ENCODE data around the gene RAPGEF1.

RAPGEF1 gene

GRCh38 chr9:131606896-131607567 lies 132.8 kb downstream of the RAPGEF1 start:
- no peak for DNase-seq (ENCODE audit: low read depth in 2 of 2)

GRCh38 chr9:131605770-131606590 lies 133.9 kb downstream of the RAPGEF1 start:
- DNase-seq (ENCODE audit: low read depth in 2 of 2) = no peak

DNA sequence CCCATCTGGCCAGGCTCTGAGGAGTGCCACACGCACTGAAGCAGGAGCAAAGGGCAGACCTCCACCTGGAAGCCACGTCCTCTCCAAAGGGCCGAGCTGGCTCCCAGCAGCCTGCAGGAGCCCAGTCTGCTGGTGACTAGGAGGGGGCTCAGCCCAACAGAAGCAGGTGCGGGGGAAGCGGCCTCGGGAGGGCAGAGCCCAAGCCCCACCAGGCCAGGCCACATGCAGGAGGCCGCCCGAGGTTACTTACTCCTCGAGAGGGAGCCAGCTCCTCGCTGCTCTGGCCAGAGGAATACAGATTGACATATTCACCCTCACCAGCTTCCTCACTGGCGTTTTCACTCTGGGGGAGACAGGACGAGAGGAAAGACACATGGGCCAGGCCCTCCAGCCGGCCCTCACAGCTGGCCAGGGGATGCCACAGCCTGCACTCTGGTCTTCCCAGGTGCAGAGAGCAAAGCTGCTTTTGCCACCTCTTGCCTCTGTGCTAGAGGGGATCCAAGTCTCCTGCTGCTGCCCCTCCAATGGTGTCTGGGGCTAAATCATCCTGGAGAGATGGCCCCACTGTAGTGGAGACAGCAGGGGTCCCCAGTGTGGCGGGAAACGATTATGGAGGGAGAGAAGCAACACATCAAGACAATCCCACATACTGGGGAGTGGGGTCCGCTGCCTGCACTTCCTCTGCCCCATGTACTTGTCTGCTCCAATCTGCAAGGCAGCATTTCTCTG lies 136.0 kb downstream of the RAPGEF1 start:
- no peak for DNase-seq (ENCODE audit: low read depth in 2 of 2)

GRCh38 chr9:131603199-131603598 lies 136.7 kb downstream of the RAPGEF1 start:
- no peak for DNase-seq (ENCODE audit: low read depth in 2 of 2)

DNA sequence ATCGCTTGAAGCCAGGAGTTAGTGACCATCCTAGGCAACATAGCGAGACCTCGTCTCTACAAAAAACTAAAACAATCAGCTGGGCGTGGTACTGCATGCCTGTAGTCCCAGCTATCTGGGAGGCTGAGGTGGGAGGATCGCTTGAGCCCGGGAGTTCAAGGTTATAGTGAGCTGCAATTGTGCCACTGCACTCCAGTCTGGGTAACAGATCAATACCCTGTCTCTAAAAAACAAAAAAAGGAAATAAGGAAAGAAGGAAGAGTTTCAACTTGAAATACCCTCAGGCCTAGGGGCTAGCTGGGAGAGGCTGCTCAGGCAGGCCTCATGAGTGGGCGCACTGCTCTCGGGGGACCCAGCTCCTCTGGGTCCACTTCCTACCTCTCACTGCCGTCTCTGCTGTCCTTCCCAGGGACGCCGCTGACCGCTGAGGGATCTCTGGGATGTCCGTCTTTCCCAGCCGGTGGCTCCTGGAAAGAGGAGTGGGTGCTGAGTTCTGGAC lies 138.1 kb downstream of the RAPGEF1 start:
- DNase-seq (ENCODE audit: low read depth in 2 of 2) = no peak

DNA sequence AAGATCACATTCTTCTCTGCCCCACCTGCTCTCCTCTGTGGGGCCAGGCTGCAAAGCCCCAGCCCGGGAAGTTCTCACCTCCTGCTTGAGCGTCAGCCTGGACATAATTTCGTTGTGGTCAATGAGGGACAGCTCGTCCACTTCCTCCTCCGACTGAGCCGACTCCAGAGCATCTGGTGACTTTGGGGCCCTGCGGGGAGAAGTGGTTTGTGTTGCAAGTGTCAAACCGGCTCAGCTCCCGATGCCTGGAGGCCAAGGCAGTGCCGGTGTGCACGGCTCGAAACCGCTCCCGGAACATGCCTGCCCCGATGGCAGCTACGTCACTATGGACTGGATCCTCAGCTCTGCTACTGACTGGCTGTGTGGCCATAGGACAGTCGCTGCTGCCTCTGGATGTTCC lies 141.8 kb downstream of the RAPGEF1 start:
- no peak for DNase-seq (ENCODE audit: low read depth in 2 of 2)

- DNase-seq (ENCODE audit: low read depth in 2 of 2) = no peak
Measured at GRCh38 chr9:131597246-131597645, 142.6 kb downstream of the RAPGEF1 start.

DNA sequence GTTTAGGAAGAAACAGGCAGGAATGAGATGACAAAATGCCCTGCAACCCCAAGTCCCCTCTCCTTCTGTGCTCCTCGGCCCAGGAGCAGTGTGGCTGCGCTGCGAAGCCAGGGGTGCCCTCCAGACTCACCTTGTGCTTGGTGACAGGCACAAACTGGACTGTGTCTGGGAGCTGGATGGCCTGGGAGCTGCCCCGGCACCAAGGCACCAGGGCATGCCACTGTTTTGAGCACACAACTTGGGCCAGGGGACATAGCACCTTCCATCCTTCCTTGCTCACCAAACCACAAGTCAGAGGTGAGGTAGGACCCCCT lies 143.5 kb downstream of the RAPGEF1 start:
- DNase-seq (ENCODE audit: low read depth in 2 of 2) = no peak

GRCh38 chr9:131595696-131596429 lies 144.0 kb downstream of the RAPGEF1 start:
- DNase-seq (ENCODE audit: low read depth in 2 of 2) = no peak

DNA sequence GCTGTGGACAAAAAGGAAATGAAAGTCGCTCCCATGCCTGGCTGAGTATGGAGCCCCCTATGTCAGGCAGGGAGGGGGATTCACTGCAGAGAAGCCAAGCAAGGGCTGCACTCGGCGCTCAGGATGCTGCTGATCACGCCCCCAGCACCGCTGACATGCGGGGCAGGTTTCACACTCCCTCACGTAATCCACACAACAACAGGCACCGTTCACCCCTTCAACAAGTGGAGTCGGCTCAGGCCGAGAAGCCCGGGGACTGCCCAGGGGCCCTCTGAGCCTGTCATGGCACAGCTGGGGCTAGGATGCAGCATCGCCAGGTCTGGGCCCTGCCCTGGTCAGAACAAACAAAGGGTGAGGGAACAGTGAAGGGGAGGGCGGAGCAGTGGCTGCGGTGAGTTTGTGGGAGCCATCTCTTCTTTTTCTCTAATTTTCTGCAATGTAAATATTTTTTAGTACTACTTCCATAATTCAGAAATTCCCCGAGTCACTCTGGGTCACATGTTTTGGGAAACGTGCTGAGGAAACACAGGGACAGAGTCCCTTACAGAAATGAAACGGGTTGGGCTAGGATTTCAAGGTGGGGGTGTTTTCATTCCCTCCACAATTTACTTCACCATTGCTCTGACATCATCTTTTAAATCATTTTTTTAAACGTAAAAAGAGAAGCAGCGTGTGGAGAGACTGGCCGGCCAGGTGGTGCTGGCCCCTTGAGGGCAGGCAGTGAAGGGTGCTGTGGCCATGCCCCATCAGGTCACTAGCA lies 144.8 kb downstream of the RAPGEF1 start:
- DNase-seq (ENCODE audit: low read depth in 2 of 2) = no peak

DNA sequence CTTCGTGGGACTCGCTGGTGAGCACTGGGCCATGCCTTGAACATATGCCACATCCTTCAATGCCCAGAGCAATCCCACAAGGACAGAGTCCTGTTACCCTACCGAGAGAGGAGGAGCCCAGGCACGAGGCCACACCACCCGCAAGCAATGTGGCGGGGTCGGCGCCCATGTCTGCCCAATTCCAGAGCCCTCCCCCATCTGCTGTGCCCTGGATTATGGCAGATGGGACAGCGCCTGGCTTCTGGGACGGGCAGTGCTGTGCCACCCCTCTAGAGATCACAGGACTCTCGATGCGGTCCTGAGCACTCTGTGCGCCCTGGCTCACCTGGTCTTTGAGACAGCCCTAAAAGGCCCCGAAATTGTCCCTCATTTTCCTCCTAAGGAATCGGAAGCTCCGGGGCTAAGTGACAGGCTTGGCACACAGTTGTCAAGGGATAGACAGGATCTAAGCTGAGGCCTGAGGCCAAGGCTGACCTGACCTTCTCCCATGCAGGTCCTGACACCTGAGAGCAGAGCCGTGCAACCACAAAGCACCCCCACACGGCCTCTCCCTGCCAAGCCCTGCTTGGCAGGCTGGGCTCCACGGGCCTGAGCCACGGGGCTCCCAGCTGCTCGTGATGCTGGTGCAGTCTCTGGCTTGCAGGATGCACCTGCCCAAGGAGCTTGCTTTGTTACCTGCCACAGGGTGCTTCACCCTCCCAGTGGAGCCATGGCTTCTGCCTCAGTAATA lies 145.8 kb downstream of the RAPGEF1 start:
- no peak for DNase-seq (ENCODE audit: low read depth in 2 of 2)

DNA sequence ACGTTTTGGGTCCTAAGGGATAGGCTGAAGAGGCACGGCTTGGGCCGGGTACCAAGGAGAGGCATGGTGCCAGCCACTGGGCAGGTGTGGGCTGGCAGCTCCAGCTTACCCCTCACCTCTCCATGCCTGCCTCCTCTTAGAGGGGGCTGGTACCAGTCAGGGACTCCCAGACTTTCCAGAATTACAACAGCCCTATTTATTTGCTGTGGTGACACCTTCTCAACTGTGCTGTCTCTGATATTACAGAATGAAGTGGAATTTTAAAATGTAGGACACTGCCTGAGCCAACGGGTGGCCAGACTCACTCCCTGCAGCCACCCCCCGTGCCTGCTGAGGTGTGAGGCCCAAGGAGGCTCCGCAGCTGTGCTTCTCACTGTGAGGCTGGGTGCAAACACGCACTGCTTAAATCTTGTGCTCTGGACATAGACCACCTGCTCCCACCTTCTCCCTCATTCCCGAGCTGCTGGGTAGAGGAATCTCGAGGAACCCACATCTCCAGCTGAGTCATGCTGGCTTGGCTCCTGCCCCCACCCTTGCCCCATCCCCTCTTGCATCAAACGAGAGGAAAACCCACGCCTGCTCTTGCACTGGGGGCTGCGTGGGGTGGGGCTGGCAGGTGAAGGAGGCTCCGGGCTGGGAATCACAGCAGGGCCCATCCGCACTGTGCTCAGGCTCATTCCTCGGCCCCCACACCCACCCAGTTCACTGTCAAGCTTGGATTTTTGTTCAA lies 146.6 kb downstream of the RAPGEF1 start:
- DNase-seq (ENCODE audit: low read depth in 2 of 2) = no peak

DNA sequence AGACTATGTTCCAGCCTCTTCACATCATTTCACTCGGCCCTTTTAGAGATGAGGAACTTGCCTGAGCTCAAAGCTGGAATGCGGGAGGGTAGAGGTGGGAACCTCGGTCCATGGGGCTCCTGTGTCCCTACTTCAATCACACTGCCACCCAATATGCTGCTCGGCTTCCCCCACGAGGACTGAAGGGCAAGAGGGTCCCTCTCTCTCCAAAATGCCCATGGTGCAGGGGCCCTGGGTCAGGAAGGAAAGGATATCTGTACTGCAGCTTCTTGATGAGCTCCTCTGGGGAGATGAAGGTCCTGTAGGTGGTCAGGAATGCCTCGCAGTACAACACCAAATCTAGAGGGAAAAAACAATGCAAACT lies 148.0 kb downstream of the RAPGEF1 start:
- DNase-seq (ENCODE audit: low read depth in 2 of 2) = no peak

- DNase-seq (ENCODE audit: low read depth in 2 of 2) = peak; percentile 55 to 57
Measured at GRCh38 chr9:131590907-131591844, 148.7 kb downstream of the RAPGEF1 start.

- DNase-seq (ENCODE audit: low read depth in 2 of 2) = no peak
Measured at GRCh38 chr9:131590449-131590848, 149.4 kb downstream of the RAPGEF1 start.

DNA sequence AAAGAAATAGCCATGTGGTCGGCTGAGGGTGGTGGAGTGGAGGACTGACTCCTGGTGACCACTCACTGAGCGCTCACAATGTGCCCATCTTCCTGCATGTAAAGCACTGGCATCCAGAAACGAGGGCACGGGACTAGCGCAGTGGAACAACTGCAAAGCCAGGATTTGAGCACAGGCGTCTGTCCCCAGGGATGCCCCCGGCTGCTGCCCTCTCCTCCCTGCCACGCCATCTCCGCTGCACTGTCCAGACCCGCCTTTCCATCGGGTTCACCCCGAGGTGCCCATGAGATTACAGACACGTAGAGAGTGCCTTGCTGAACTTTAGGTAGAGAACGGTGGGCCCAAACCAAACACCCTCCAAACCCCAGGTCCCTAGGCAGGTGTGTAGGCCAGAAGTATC lies 149.9 kb downstream of the RAPGEF1 start:
- no peak for DNase-seq (ENCODE audit: low read depth in 2 of 2)

DNA sequence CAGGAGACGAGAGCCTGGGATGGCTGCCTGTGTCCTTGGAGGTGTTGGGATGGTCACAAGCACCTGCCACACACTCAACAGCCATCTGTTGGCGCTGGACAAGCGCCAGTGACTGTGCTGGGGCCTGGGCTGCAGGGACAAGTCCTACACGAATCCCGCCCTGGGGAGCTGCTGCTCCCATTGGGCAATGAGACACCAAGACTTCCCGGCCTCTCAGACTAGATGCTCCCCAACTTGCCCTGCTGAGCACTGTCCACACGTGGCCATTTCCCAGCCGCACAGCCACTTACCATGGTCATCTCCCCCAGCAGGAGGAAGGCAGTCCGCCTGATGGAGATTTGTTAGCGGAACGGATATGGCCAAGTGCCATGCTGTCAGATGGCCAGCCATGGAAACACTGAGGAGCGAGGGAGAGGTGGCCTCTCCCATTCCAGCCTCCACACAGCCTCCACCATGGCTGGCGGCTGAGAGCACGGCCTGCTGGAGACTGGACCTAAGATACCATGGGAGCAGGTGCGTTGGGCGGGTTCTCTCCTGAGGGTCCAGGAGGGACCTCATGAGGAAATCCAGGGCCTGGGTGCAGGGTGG lies 150.7 kb downstream of the RAPGEF1 start:
- DNase-seq (ENCODE audit: low read depth in 2 of 2) = no peak

- DNase-seq (ENCODE audit: low read depth in 2 of 2) = no peak
Measured at GRCh38 chr9:131588396-131588795, 151.5 kb downstream of the RAPGEF1 start.

Measured in stimulated activated CD8-positive, alpha-beta memory T cell treated with anti-CD3 and anti-CD28 coated beads, Interleukin-7, amount 100 ng/mL, for 1 hour (primary cell).